Adrenal gland (tissue), 5 donors: ENCODE results near the gene SH3BP1.

Experiments used
- POLR2A ChIP-seq, 2 donors: fragments of 450-650 bp; IDR thresholded peaks; one replicate each; pipeline ENCODE4 v1.6.1; 2017; ENCODE audit warnings: antibody characterized with exemption in 2 of 2, mild to moderate bottlenecking in 2 of 2, moderate library complexity in 1 of 2
- TF ChIP-seq, protein P1 (sequence below), 6 experiments: fragments of 450-650 bp in 4 of 6; fragments of 200-600 bp in 2 of 6; sonication (generic) in 1 of 6; IDR thresholded peaks; 1 replicate in 5 of 6; 2 replicates in 1 of 6; pipeline versions ENCODE4 v1.5.1 to v1.8.0; 2016 to 2021; ENCODE audit warnings: antibody characterized with exemption in 6 of 6, mild to moderate bottlenecking in 2 of 6, moderate library complexity in 1 of 6
- donor health status: DM: no; HTN: no; CAD: no.

DNA sequence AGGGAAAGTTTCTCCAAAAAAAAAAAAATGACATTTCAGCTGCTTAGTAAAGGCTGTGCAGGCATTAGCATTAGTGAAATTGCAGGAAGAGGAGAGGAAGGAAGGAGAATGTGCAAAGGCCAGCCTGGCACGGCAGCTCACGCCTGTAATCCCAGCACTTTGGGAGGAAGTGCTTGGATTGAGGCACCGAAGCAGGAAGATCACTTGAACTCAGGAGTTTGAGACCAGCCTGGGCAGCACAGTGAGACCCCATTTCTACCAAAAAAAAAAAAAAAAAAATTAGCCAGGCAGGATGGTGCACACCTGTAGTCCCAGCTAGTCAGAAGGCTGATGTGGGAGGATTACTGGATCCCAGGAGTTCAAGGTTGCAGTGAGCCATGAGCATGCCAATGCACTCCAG, 65.2 kb downstream of the SH3BP1 start:
- TF ChIP-seq, protein P1, sequence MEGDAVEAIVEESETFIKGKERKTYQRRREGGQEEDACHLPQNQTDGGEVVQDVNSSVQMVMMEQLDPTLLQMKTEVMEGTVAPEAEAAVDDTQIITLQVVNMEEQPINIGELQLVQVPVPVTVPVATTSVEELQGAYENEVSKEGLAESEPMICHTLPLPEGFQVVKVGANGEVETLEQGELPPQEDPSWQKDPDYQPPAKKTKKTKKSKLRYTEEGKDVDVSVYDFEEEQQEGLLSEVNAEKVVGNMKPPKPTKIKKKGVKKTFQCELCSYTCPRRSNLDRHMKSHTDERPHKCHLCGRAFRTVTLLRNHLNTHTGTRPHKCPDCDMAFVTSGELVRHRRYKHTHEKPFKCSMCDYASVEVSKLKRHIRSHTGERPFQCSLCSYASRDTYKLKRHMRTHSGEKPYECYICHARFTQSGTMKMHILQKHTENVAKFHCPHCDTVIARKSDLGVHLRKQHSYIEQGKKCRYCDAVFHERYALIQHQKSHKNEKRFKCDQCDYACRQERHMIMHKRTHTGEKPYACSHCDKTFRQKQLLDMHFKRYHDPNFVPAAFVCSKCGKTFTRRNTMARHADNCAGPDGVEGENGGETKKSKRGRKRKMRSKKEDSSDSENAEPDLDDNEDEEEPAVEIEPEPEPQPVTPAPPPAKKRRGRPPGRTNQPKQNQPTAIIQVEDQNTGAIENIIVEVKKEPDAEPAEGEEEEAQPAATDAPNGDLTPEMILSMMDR (IDR thresholded peaks at IDR 0.05) = no peak
- no peak for TF ChIP-seq POLR2A (IDR thresholded peaks at IDR 0.05)
